Measurements from ENCODE around the gene ZMYND15. TPM values are rescaled to one million over a fixed set of nuclear protein-coding genes. Genes with fewer than 3 reads are reported as not detected.

ZMYND15 gene
- total RNA-seq, 1 donor, result not detected

GRCh38 chr17:4742629-4743028 lies 3.0 kb downstream of the ZMYND15 start:
- DNase-seq (ENCODE audit: low read depth), result no peak
- no peak for TF ChIP-seq CTCF (IDR thresholded peaks at IDR 0.05; ENCODE audit: insufficient read depth, low read depth, low read length)
- no peak overlapping the region for H3K4me3 ChIP-seq (ENCODE audit: low read depth, low read length)

DNA sequence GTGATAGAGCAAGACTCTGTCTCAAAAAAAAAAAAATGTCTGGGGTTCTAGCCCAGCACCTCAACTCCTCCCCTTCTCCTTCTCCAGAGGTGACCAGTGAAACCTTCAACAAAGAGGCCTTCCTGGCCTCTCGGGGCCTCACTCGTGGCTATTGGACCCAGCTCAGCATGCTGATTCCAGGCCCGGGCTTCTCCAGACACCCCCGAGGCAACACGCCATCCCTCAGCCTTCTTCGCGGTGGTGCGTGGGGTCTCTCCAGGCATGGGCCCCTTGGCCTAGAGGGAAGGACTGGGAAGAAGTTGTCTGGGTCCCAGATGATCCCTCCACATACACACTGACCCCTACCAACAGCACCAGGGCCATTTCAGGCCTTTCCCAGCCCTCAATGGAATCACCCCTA lies 3.6 kb downstream of the ZMYND15 start:
- no peak for TF ChIP-seq CTCF (IDR thresholded peaks at IDR 0.05; ENCODE audit: insufficient read depth, low read depth, low read length)
- DNase-seq (ENCODE audit: low read depth), result no peak
- no peak overlapping the region for H3K4me3 ChIP-seq (ENCODE audit: low read depth, low read length)

GRCh38 chr17:4743898-4744297 lies 4.3 kb downstream of the ZMYND15 start:
- H3K4me3 ChIP-seq (ENCODE audit: low read depth, low read length), result no peak overlapping the region
- TF ChIP-seq CTCF (IDR thresholded peaks at IDR 0.05; ENCODE audit: insufficient read depth, low read depth, low read length), result no peak
- no peak for DNase-seq (ENCODE audit: low read depth)

DNA sequence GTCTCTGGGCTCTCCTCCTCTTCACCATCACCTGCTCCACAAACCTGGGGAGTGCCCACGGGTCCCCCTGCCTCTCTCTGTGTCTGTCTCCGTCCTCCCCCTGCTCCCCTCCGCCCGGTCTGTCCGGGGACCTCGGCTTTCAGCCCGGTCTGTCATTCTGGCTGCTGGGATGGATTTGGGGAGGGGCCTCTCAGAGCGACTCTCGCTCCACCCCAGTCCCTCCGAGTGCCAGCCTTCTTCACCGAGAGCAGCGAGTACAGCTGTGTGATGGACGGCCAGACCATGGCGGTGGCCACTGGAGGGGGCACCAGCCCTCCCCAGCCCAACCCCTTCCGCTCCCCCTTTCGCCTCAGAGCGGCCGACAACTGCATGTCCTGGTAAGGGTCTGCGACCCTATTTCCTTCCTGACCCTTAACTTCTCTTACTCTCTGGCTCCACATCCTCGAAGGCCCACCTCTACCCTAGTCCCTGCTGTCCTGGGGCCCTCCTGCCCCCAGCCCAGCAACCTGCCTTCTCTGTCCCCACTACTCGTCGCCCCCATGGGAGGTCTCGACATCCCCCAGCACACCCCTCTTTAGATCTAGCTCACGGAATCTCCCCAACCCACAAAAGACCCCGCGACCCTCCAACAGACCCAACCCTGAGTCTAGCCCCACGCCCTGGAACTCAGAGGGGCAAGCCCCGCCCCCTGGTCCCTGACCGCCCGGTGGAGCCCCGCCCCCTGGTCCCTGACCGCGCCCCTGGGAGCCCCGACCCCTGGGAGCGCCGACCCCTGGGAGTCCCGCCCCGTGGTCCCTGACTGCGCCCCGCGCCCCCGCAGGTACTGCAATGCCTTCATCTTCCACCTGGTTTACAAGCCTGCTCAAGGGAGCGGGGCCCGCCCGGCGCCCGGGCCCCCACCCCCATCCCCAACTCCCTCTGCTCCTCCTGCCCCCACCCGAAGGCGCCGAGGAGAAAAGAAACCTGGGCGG lies 5.7 kb downstream of the ZMYND15 start:
- H3K4me3 ChIP-seq (ENCODE audit: low read depth, low read length), result no peak overlapping the region
- no peak for TF ChIP-seq CTCF (IDR thresholded peaks at IDR 0.05; ENCODE audit: insufficient read depth, low read depth, low read length)

GRCh38 chr17:4747847-4748246 lies 8.2 kb downstream of the ZMYND15 start:
- TF ChIP-seq CTCF (IDR thresholded peaks at IDR 0.05; ENCODE audit: insufficient read depth, low read depth, low read length), result no peak
- DNase-seq (ENCODE audit: low read depth), result no peak
- H3K4me3 ChIP-seq (ENCODE audit: low read depth, low read length), result no peak overlapping the region

More for the DNA sequence above, 5.7 kb downstream of the ZMYND15 start:
- no peak for DNase-seq (ENCODE audit: low read depth)

DNA sequence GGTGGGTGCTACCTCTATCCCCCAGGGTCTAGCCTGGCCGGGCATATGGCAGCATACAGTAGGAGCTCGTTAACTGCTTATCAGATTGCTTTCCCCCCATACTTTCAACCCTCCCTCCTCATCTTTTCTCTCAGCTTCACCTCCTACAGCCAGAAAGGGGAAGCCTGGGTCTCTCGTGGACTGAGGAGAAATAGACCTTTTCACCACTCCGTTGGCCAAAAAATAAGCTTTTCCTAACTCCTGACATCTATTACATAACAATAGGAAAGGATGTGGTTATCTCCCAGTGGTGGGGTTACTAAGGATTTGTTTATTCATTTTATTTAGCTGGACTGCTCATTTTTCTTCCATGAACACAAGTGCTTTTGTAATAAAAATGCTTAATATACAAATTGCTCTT lies 9.1 kb downstream of the ZMYND15 start:
- no peak for TF ChIP-seq CTCF (IDR thresholded peaks at IDR 0.05; ENCODE audit: insufficient read depth, low read depth, low read length)
- H3K4me3 ChIP-seq (ENCODE audit: low read depth, low read length), result no peak overlapping the region
- no peak for DNase-seq (ENCODE audit: low read depth)

Measured in fibroblast of villous mesenchyme (primary cell).